Caki2 (cell line): ENCODE data around the gene MST1. TPM values are rescaled to one million over a fixed set of nuclear protein-coding genes. Genes with fewer than 3 reads are reported as not detected.
"Not testable (repeated sequence)": the region's sequence is repeated elsewhere in the genome, so short reads cannot be mapped to it uniquely, and the experiment has no call there.

Source experiments
- DNase-seq: peaks from one replicate; pipeline ENCODE4 v3.0.0-alpha.2; 2015; ENCODE audit warnings: low read depth
- in situ Hi-C: cut with HindIII; loops from 2 replicates; pipeline ENCODE4 v1.10.0; 2016; ENCODE audit warnings: low sequenced_read_pairs, low pct_unique_long_range_greater_than_20kb, mixed read lengths
- total RNA-seq: library from RNA; depleted of rRNA; stranded (reverse); fragments of >200 nt; shearing (Covaris generic); gene quantifications from 2 replicates; pipeline ENCODE4 v1.2.3, GENCODE V29; 2014; ENCODE audit warnings: low replicate concordance

Gene MST1
- total RNA-seq, 1 experiment from 2014 or later: 1.7 TPM

DNA sequence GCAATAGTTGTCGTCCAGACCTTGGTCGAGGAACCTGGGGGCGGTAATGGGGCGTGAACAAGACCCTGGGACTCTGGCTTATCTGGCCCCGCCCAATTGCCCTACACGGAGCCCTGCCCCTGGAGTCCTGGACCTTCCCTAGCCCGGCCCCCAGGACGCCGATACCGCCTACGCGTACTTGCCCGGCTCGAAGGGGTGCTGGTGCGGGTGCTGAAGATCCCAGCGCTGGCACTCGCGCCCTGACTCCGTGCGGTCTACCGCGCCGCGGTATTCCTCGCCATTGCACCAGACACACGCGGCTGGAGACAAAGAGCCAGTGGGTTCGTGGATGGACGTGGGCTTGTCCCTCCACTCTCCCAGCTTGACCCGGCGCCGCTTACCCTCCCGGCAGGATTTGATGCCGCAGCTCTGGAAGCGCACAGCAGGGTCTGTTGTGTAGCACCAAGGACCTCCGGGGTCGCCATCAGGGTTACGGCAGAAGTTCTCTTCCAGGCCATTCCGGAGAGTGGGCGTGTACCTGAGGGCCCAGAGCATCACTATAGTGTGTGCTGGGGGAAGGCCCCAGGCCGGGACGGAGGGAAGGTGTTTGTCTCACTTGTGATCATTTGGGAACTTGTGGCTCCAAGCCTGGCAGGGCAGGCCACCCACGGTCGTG, 2.4 kb downstream of the MST1 start:
- in situ Hi-C loops: not testable (repeated sequence)

DNA sequence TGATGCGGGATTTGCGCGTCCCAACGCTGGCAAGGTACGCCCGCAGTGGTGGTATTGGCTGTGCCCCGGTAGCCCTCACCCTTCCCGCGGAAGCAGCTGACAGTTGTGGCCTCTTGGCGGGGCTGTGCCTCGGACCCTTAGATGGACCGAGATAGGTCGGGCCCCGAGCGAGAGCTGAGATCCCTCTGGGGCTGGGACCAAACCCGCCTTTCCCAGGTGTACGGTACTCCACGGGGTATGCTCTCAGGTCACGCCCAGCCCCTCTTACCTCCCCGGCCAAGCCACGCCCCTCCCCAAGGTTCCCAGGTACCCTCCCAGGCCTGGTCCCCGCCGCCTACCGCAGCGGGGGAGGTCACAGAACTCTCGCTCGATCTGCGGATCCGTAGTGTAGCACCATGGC, 2.9 kb downstream of the MST1 start:
- in situ Hi-C loops, DNase-seq: not testable (repeated sequence)

More for the DNA sequence above, 2.4 kb downstream of the MST1 start:
- DNase-seq: not testable (repeated sequence)

DNA sequence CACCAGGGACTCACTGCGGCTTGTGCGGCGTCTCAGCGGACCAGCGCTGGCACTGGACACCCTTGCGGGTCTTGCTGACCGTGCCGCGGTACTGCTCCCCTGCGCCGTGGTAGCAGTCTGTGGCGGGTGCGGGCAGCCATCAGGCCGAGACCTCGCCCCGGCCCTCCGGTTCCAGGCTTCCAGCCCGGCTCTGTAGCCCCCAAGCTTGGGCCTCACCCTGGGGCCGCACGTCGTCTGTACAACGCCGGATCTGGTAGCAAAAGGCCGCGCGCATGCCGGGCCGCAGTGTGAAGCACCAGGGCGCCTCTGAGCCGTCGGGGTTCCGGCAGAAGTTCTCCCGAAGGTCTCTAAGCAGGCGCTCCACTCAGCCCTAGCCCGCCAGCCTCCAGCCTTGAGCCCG, 3.4 kb downstream of the MST1 start:
- in situ Hi-C loops, DNase-seq: not testable (repeated sequence)

DNA sequence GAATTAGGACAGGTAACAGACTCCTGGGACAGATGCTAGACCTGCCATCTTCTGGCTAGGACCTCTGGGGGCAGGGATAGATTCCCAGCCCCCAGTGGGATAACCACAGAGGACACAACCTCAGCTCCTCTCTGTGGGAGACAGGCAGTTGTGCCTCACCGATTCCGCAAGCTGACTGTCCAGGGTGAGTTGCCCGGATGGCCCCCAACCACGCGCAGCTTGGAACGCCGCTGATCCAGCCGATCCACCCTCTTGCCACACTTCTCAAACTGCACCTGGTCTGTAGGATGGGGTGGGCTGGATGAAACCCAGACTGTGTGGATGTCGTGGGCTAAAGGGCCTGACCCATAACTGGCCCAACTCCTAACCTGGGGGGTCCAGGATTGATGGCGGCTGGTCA, 4.2 kb downstream of the MST1 start:
- in situ Hi-C loops, DNase-seq: not testable (repeated sequence)

DNA sequence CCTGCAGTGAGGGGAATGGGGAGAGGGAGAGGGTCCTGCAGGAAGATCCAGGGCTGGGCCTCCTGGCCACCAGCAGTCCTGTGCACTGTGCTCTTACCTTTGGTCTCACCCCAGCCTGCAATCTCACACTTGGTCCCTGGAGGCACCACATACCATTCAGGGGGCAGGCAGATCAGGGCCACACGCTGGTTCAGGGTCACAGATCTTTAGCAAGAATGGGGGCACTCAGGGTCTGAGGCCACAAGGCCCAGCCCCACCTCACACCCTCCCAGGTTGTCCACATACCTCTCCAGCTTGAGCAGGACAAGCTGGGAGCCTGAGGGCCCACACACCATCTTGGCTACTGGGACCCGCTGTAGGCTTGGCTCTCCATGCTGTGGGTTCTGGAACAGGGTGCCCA, 4.8 kb downstream of the MST1 start:
- DNase-seq, in situ Hi-C loops: not testable (repeated sequence)

DNA sequence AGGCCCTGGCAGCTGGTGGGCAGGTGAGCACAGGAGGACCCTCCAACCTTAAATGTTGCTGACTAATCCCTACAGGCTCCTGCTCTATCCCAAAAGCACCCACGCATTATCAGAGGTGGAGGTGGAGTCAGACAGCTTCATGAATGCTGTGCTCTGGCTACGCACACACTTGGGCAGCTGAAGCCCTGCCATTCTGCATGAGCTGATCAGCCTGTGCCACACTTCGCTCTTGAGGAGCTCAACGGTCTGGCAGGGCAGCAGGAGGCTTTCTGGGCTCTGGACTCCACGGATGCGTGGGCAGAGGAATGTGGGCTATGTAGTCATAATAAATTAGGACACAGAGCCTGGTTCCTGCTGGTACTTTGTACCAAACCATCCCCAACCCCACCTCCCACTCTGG, 6.1 kb downstream of the MST1 start:
- DNase-seq: no peak
- in situ Hi-C loops: no loop called here

DNA sequence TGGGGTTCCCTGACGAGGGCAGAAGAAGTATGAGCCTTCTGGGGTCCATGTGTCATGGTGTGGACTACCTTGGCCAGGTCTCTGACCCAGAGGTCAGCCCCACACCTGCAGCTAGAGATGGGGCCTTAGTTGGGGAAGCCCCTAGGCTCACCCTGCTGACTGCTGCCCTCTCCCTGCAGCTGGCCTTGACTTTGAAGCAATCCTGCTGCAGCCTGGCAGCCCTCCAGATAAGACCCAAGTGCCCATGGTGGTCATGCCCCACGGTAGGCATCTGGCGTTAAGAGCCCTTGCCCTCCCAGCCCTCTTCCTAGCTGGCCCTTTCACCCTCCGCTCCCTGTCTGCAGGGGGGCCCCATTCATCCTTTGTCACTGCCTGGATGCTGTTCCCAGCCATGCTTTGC, 7.7 kb downstream of the MST1 start:
- in situ Hi-C loops: no loop called here

DNA sequence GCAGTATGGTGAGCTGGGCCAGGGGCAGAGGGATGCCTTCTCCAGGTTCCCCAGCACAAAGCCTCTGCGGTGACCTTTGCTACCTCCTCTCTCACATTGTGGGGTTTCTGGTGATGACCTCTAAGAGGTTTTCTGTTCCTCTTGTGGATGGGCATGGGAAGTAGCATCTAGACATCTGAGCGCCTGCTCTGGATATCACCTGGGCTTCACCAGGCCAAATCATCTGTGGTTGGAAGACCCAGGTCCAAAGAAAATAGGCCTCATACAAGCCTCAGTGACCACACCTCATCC, 8.1 kb downstream of the MST1 start:
- in situ Hi-C loops: no loop called here
- DNase-seq: no peak

More for the DNA sequence above, 7.7 kb downstream of the MST1 start:
- DNase-seq: no peak

DNA sequence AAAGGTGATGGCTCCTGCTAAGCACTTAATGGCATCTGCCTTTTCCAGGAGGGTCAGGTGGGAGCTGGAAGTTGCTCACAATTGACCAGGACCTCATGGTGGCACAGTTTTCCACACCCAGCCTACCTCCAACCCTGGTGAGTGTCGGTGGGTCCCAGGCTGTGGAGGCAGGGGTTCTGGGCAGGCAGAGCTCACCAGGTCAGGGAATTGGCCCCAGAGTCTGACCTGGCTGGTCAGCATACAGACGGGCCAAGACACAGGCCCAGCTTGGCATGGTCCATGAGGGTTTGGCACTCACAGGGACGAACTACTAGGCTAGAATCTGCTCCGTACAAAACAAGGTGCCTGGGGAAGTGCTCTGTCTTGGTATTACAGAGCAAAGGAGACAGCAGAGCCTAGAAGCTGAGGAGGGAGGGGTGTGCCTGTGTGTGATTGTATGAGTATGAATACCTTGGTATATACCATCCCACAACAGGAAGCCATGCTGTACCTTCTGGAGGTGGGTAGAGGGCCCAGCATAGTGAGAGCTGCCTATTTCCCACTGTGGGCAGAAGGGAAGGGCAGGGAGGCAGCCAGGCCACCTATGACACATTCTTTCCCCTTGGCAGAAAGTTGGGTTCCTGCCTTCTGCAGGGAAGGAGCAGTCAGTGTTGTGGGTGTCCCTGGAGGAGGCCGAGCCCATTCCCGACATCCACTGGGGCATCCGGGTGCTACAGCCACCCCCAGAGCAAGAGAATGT, 8.6 kb downstream of the MST1 start:
- DNase-seq: no peak

DNA sequence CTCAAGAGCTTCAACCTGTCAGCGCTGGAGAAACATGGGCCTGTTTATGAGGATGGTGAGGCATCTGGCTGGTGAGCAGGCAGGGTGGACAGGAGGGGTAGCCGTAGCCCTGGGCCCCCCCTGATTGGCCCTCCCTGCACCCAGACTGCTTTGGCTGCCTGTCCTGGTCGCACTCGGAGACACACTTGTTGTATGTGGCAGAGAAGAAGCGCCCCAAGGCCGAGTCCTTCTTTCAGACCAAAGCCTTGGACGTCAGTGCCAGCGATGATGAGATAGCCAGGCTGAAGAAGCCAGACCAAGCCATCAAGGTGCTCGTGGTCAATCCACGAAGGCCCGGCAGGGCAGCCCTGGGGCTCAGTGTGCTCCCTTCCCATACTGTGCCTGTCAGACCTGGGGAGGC, 13.4 kb downstream of the MST1 start:
- in situ Hi-C loops: no loop called here
- no peak for DNase-seq

More for the DNA sequence above, 8.6 kb downstream of the MST1 start:
- in situ Hi-C loops: no loop called here

DNA sequence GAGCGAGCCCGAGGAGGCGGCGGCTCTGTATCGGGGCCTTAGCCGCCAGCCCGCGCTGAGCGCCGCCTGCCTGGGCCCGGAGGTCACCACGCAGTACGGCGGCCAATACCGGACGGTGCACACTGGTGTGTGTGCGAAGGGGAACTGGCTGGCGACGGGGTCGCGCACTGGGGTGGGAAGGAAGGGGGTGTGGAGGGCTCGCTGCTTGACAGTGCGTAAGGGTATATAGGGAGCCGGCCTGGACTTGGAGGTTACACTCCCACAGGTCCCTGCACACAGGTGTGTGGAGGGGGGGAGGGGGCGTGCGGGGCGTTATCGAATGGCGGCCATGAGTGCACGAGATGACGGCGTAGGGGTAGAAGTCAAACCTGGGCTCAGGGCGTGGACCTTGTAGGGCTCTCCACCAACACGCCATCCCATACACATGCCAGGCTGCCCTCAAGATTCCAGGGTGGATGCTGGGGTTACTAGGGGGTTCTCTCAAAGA, 14.7 kb downstream of the MST1 start:
- DNase-seq: no peak
- in situ Hi-C loops: no loop called here

DNA sequence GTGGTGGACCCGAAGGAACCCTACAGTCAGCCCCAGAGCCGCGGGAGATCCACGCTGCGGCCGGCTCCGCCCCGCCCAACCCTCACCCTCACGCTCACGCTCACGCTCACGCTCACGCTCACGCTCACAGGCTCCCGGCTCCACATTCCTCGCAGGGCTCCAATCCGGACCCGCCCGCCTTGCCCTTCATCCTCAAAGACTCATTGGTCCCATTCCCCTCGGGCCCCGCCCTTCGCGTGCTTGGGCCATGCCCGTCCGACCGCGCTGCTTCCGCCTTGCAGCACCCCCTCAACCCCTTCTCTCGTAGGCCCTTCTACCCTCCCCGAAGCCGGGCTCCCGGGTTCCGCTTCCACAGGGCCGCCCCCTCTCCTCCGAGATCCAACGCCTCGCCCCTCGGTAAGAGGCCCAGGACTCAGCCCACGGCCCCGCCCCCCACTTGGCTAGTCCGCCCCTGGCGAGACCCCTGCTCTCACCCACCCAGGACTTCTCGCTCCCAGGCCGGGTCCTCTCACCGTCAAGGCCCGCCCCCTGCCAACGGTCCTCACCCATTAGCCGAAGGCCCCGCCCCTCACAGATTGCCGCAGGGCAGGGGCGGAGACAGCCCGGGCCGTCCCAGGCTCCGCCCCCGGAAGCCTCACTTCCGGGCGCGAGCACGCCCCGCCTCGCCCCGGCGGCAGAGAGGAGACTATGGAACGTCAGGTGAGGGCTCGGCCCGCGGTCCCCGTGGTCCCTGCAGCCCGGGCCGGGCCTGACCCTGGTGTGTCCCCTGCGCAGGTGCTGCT, 15.4 kb downstream of the MST1 start, which contains the start of gene APEH:
Gene APEH (plus strand): TSS at position 637 of the 782 bp plus-strand sequence. CDS start 51 bp downstream, at position 688.
- DNase-seq: peak; percentile 93
- in situ Hi-C loops: no loop called here

DNA sequence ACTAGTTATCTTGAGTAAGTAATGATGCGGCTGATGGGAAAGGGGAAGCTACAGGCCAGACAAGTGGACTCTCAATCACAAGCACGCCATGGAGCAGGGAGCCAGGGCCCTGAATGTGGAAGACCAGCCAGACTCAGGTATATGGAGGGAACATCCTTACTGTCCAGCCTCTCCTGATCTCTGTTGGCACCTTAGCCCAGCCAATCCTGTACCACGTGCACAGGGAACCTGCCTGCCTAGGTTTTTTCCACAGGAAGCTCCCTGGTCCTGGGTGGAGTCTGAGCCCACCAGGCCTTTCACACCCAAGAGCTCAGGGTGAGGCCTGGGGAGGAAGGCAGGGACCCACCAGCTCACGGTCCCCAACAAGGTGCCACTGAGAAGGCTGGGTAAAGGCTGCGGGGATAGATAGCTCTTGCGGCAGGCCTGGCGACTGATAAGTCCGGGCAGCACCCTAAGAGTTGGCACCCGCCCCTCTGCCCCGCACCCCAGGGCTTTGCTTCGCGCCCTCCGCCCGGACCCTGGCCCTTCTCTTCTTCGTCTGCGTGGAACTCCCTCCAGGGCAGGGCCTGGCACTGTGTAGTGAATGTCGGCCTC, 16.1 kb downstream of the MST1 start:
- in situ Hi-C loops: no loop called here
- DNase-seq: peak; percentile 54

DNA sequence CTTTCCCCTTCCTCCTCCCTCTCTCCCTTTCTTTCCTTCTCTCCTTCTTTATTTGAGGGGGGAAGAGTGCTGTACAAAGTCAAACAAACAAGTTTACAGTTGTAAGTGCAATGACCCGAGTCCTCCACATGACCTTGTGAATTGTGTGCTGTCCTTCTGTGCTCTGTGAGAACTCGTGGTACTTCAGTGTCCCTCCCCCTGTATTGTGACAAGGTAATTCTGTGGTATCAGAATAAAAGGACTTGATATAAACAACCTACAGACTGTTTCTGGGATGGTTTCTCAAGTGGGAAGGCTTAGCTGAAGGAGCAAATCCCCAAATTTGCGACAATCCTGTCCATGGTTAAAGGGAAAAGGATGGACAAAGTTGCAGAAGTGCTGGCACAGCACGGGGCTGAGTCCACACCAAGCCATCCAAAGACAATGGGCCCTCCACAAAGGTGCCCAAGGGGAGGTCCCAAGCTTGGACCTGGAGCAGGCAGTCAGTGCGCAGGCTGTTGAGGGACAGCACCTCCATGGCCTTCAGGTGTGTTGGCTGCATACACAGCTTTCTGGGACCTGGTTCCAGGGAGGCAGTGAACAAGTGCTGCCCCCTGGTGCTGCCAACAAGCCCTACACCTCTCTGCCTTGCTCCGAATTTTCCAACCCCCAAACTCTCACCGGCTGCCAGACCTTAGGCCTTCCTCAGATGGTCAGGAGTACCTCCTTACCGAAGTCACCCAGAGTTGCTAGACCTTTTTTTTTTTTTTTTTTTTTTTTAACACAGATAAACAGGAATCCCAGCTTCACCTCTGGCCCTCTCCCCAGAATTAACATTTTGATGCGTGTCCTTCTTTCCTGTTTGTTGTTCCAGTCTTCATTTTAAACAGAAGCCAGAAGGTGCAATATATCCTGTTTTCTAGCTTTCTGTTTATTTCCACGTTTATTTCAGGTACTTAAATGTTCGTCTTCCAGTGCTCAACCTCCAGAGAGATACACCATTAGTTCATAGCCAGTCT, 17.7 kb downstream of the MST1 start:
- DNase-seq: peak; percentile 42
- in situ Hi-C loops: no loop called here

DNA sequence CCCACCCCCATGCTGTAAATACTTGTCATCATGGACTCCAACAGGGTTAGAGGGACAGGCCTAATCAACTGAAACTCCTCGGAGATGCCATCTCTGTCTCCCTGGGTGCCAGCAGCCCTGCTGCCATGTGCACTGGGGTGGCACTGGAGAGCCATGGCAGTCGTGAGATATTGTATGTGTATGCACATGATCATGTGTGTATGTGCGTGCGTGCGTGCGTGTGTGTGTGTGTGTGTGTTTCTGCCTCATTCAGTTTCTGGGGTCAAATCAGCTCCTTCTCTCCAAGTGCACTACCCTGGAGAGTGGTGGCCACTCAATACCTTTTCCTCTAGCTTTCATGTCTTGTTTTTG, 18.4 kb downstream of the MST1 start:
- in situ Hi-C loops: no loop called here
- no peak for DNase-seq

DNA sequence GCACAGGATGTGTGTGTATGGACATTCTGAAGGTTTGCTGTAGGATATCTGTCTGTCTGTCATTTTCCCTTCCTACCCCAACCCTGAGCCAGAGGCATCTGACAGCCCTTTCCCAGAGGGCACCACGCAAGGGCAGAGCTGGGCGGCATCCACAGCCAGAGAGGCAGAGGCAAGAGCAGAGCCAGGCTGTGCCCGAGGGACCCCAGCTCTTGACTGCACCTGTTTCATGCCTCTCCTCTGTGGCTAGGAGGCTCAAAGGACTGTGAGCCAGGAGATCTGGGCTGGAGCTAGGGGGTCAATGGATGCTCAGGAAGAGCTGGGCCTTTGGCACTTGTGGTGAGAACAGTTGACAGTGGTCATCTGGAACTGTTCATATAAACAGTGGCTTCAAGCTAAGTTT, 19.9 kb downstream of the MST1 start:
- in situ Hi-C loops: no loop called here
- DNase-seq: no peak

DNA sequence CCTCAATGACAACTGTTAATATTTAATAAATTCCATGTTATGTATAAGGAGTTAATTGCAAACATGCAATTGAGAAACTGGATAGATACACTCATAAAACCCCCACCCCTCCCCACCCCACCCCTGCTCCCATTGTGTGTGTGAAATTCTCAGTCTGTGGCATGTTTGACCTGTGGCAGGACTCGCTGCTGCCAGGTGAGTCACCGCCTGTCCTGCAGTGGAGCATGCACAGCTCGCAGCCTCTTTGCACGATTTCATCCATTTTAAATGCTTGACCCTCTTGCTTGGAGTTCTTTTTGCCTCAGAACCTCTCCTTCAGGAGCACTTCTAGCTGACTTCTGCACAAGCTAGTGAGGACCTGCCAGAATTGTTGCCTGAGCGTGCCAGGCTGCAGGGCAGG, 20.4 kb downstream of the MST1 start:
- DNase-seq: peak; percentile 30
- in situ Hi-C loops: no loop called here

DNA sequence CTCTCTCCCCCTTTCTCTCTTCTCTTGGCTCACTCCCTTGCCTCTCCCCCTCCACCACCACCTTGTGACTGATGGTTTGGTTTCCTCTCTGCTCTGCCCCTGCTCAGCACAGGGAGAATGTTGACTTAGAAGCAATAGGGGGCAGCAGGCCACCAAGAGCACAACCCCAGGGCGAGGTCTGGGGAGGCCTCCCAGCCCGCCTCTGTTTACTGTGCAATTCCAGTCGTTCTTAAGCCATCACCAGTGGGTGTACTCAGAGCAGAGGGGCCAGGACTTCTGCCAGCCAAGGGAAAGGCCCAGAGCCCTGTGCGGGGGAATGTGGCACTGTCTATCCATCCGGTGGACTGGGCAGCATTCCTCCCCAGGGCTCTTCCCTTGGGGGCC, 20.9 kb downstream of the MST1 start:
- peak; percentile 44 for DNase-seq
- in situ Hi-C loops: no loop called here
